ENCODE results near the gene MYO3B. TPM values are rescaled to one million over a fixed set of nuclear protein-coding genes. Genes with fewer than 3 reads are reported as not detected.

MYO3B gene
- polyA plus RNA-seq, 1 of the 3 experiments (the other 2 are of a cell fraction), result not detected

DNA sequence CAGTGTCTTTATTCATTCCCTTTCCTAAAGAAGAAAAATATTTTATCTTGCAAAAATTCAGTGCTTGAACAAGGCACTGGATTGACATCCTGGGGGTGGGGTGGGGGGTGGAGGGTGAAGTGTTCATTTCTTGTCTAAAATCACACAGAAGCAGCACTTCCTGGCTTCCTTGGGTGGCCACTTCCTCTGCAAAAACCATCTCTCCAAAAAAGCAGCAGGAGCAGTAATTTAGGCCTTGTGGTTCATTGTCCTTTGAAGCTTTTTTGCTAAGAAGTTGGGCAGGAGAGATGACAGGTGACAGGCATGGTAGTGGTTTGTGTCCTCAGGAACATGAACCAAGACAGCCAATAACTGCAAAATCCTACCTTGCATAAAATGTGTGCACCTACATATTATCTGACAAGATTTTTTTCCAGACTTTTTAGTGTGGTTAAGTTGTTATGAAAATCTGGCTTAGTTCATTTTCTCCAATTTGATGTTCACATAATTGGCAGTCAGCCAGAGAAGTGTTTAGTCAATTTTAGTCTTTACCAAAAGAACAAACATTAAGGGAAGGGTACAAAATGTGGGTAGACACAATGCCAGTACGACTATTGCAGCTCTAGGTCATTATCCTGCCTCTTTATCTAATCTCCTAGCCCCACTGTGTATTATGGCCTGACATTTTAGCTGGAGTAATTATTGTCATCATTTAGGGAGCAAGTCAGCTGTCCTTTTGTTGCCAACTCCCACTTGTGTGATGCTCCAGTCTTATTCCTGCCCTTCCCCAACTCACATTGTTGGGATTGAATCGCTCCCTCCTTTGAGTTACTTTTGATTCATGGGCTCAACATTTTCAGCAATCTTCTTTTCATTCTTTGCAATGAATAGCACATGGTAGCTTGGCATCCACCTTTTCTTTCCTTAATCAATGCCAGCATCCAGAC lies 177.2 kb downstream of the MYO3B start:
- Histone ChIP-seq H3K27ac (ENCODE audit: low read depth in 2 of 2, low read length in 1 of 2) (no peak overlapping the region), H3K4me1 (ENCODE audit: control insufficient read depth in 1 of 2, insufficient read depth in 2 of 2, low read depth in 1 of 2, low read length in 1 of 2) (no peaks in the 10 kb centered on the region), H3K79me2 (ENCODE audit: insufficient read depth) (no peaks in the 10 kb centered on the region), H3F3A (replicated peaks; ENCODE audit: insufficient read depth) (no peaks in the 10 kb centered on the region), H2AFZ (ENCODE audit: low read depth) (no peak overlapping the region), H3K9ac (no peak overlapping the region), H3K9me2 (no peaks in the 10 kb centered on the region), H3K4me3 (ENCODE audit: low read depth in 2 of 2, low read length in 1 of 2) (no peak overlapping the region), H3K27me3 (ENCODE audit: insufficient read depth) (no peaks in the 10 kb centered on the region; the same call in 1 of the 2 replicates), H3K4me2 (no peak overlapping the region), H3K9me3 (no peaks in the 10 kb centered on the region), H3K36me3 (replicated peaks in 1 of 2; ENCODE audit: control insufficient read depth in 1 of 2, insufficient read depth in 2 of 2, low read length in 1 of 2) (no peaks in the 10 kb centered on the region), H4K20me1 (ENCODE audit: insufficient read depth) (no peaks in the 10 kb centered on the region)
- 34% methylated on average over 2 of the region's 2 CpGs for WGBS (ENCODE audit: low lambda C conversion rate)
- TF ChIP-seq NRF1 (IDR thresholded peaks at IDR 0.05; ENCODE audit: low read depth, low read length) (no peak), FOXM1 (IDR thresholded peaks at IDR 0.05; ENCODE audit: low read depth) (no peak), SIN3A (IDR thresholded peaks at IDR 0.05; ENCODE audit: borderline replicate concordance, low read depth, low read length) (no peak), JUND (IDR thresholded peaks at IDR 0.05) (no peak), RCOR1 (IDR thresholded peaks at IDR 0.05; ENCODE audit: low read length) (no peak)
- TF ChIP-seq, protein P1, sequence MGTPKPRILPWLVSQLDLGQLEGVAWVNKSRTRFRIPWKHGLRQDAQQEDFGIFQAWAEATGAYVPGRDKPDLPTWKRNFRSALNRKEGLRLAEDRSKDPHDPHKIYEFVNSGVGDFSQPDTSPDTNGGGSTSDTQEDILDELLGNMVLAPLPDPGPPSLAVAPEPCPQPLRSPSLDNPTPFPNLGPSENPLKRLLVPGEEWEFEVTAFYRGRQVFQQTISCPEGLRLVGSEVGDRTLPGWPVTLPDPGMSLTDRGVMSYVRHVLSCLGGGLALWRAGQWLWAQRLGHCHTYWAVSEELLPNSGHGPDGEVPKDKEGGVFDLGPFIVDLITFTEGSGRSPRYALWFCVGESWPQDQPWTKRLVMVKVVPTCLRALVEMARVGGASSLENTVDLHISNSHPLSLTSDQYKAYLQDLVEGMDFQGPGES (IDR thresholded peaks at IDR 0.05; ENCODE audit: low read depth, low read length), result no peak
- DNase-seq, result no peak
- POLR2A ChIA-PET, result no interaction called here
- CTCF ChIA-PET, result interaction anchor here (1.4 to 1.5 kb wide), 2 partner anchors 11 to 14 kb away, joined by 4 read pairs; no protein-coding TSS in a partner anchor

DNA sequence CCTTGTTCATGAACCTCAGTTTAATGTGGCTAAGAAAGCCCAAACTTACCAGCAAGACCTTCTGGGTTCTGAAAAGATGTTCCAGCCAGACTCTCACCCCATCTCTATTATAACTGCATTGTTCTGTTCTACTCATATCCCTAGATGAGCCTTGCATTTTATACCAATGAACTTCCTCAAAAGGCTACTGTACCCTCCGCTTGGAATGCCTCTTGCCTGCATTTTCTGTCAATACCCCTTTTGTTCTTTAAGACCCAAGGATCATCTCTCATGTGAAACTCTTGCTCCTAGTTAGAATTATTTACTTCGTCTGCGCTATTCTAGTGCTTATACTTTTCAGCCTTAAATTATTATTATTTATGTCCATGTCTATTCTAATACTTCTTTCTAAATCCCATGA lies 181.5 kb downstream of the MYO3B start:
- no peak overlapping the region for H3K4me3 ChIP-seq (ENCODE audit: low read depth in 2 of 2, low read length in 1 of 2)
- H3F3A ChIP-seq (replicated peaks; ENCODE audit: insufficient read depth), result no peaks in the 10 kb centered on the region
- CTCF ChIA-PET, result interaction anchor here (1.1 to 8.8 kb wide), 5 partner anchors 35 to 463 kb away, joined by 3 to 94 read pairs (median 7); partner anchors contain the start of gene GAD1
- no peaks in the 10 kb centered on the region for H4K20me1 ChIP-seq (ENCODE audit: insufficient read depth)
- 54% methylated on average over 3 of the region's 3 CpGs for WGBS (ENCODE audit: low lambda C conversion rate)
- no peak for TF ChIP-seq RXRA (IDR thresholded peaks at IDR 0.05; ENCODE audit: borderline replicate concordance, low read depth)
- TF ChIP-seq, protein P1 (IDR thresholded peaks at IDR 0.05; ENCODE audit: low read depth, low read length), result no peak
- TF ChIP-seq, protein P2, sequence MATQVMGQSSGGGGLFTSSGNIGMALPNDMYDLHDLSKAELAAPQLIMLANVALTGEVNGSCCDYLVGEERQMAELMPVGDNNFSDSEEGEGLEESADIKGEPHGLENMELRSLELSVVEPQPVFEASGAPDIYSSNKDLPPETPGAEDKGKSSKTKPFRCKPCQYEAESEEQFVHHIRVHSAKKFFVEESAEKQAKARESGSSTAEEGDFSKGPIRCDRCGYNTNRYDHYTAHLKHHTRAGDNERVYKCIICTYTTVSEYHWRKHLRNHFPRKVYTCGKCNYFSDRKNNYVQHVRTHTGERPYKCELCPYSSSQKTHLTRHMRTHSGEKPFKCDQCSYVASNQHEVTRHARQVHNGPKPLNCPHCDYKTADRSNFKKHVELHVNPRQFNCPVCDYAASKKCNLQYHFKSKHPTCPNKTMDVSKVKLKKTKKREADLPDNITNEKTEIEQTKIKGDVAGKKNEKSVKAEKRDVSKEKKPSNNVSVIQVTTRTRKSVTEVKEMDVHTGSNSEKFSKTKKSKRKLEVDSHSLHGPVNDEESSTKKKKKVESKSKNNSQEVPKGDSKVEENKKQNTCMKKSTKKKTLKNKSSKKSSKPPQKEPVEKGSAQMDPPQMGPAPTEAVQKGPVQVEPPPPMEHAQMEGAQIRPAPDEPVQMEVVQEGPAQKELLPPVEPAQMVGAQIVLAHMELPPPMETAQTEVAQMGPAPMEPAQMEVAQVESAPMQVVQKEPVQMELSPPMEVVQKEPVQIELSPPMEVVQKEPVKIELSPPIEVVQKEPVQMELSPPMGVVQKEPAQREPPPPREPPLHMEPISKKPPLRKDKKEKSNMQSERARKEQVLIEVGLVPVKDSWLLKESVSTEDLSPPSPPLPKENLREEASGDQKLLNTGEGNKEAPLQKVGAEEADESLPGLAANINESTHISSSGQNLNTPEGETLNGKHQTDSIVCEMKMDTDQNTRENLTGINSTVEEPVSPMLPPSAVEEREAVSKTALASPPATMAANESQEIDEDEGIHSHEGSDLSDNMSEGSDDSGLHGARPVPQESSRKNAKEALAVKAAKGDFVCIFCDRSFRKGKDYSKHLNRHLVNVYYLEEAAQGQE (IDR thresholded peaks at IDR 0.05; ENCODE audit: low read depth, low read length), result no peak
- TF ChIP-seq MXI1 (IDR thresholded peaks at IDR 0.05; ENCODE audit: low read depth, low read length), result no peak
- TF ChIP-seq SIN3A (IDR thresholded peaks at IDR 0.05; ENCODE audit: borderline replicate concordance, low read depth, low read length), result no peak
- no peak for TF ChIP-seq TCF12 (IDR thresholded peaks at IDR 0.05)
- TF ChIP-seq RAD21 (IDR thresholded peaks at IDR 0.05; ENCODE audit: low read length), result no peak
- no peak for TF ChIP-seq NFIC (IDR thresholded peaks at IDR 0.05; ENCODE audit: borderline replicate concordance)
- TF ChIP-seq EZH2phosphoT487 (IDR thresholded peaks at IDR 0.05; ENCODE audit: borderline replicate concordance, low read depth), result no peak
- TF ChIP-seq TAF1 (IDR thresholded peaks at IDR 0.05; ENCODE audit: borderline replicate concordance, low read depth, low read length), result no peak
- TF ChIP-seq, protein P3, sequence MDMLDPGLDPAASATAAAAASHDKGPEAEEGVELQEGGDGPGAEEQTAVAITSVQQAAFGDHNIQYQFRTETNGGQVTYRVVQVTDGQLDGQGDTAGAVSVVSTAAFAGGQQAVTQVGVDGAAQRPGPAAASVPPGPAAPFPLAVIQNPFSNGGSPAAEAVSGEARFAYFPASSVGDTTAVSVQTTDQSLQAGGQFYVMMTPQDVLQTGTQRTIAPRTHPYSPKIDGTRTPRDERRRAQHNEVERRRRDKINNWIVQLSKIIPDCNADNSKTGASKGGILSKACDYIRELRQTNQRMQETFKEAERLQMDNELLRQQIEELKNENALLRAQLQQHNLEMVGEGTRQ (IDR thresholded peaks at IDR 0.05; ENCODE audit: borderline replicate concordance, low read depth, low read length), result no peak
- no peak overlapping the region for H3K27ac ChIP-seq (ENCODE audit: low read depth in 2 of 2, low read length in 1 of 2)
- H3K9me2 ChIP-seq, result no peaks in the 10 kb centered on the region
- H3K4me2 ChIP-seq, result no peak overlapping the region
- no peak for DNase-seq
- no peaks in the 10 kb centered on the region for H3K9me3 ChIP-seq
- no peak overlapping the region for H3K9ac ChIP-seq
- H3K79me2 ChIP-seq (ENCODE audit: insufficient read depth), result no peaks in the 10 kb centered on the region
- no peaks in the 10 kb centered on the region; the same call in 1 of the 2 replicates for H3K27me3 ChIP-seq (ENCODE audit: insufficient read depth)
- no peak overlapping the region for H2AFZ ChIP-seq (ENCODE audit: low read depth)
- H3K36me3 ChIP-seq (replicated peaks in 1 of 2; ENCODE audit: control insufficient read depth in 1 of 2, insufficient read depth in 2 of 2, low read length in 1 of 2), result no peaks in the 10 kb centered on the region
- POLR2A ChIA-PET, result no interaction called here
- H3K4me1 ChIP-seq (ENCODE audit: control insufficient read depth in 1 of 2, insufficient read depth in 2 of 2, low read depth in 1 of 2, low read length in 1 of 2), result no peaks in the 10 kb centered on the region

All from SK-N-SH (cell line).